ENCODE data around the gene EID2. TPM values are rescaled to one million over a fixed set of nuclear protein-coding genes. Genes with fewer than 3 reads are reported as not detected.

The EID2 gene
- polyA plus RNA-seq, 1 of the 3 experiments (the other 2 are of a cell fraction): 14.1 TPM

GRCh38 chr19:39540333-39540673, 342 bp upstream of the EID2 start:
- H3K79me2 ChIP-seq (ENCODE audit: insufficient read depth): peaks cover 29% of the 10 kb centered on the region
- ChIA-PET POLR2A (no interaction called here), CTCF (interaction anchor here (0.6 to 3.1 kb wide), 9 partner anchors 9 to 132 kb away, joined by 3 to 20 read pairs (median 4); partner anchors contain the start of genes DLL3 and RPS16)
- no peak overlapping the region for H3K27ac ChIP-seq (ENCODE audit: low read depth in 2 of 2, low read length in 1 of 2)
- H3K4me2 ChIP-seq: peak overlapping the region; percentile 9; the same call in 1 of the 2 replicates
- H3K27me3 ChIP-seq (ENCODE audit: insufficient read depth): peaks cover 3% of the 10 kb centered on the region; the same call in 1 of the 2 replicates
- 17% methylated on average over 10 of the region's 10 CpGs for WGBS (ENCODE audit: low lambda C conversion rate)
- no peaks in the 10 kb centered on the region for H3K9me3 ChIP-seq
- peaks cover 7% of the 10 kb centered on the region; the same call in 1 of the 2 replicates for H4K20me1 ChIP-seq (ENCODE audit: insufficient read depth)
- H3K9ac ChIP-seq: no peak overlapping the region; the same call in 1 of the 2 replicates
- peak overlapping the region; percentile 77 to 88; a peak in 3 of 4 replicates for H3K4me3 ChIP-seq (ENCODE audit: low read depth in 2 of 2, low read length in 1 of 2)
- no peaks in the 10 kb centered on the region for H3K9me2 ChIP-seq
- peaks cover 3 to 7% of the 10 kb centered on the region in 2 experiments; a peak in 2 of 4 replicates for H3K4me1 ChIP-seq (ENCODE audit: control insufficient read depth in 1 of 2, insufficient read depth in 2 of 2, low read depth in 1 of 2, low read length in 1 of 2)
- TF ChIP-seq YY1 (IDR thresholded peaks at IDR 0.05; ENCODE audit: low read depth): no peak
- no peak for TF ChIP-seq TEAD4 (IDR thresholded peaks at IDR 0.05; ENCODE audit: borderline replicate concordance, insufficient read depth)
- TF ChIP-seq RXRA (IDR thresholded peaks at IDR 0.05; ENCODE audit: borderline replicate concordance, low read depth): no peak
- TF ChIP-seq NRF1 (IDR thresholded peaks at IDR 0.05; ENCODE audit: low read depth, low read length): no peak
- TF ChIP-seq FOXM1 (IDR thresholded peaks at IDR 0.05; ENCODE audit: low read depth): no peak
- no peak for TF ChIP-seq NFIC (IDR thresholded peaks at IDR 0.05; ENCODE audit: borderline replicate concordance)
- no peak for TF ChIP-seq USF1 (IDR thresholded peaks at IDR 0.05; ENCODE audit: borderline replicate concordance, low read depth)
- TF ChIP-seq RCOR1 (IDR thresholded peaks at IDR 0.05; ENCODE audit: low read length): no peak
- no peak for TF ChIP-seq PBX3 (IDR thresholded peaks at IDR 0.05)
- TF ChIP-seq GABPA (IDR thresholded peaks at IDR 0.05; ENCODE audit: low read depth): no peak
- TF ChIP-seq MXI1 (IDR thresholded peaks at IDR 0.05; ENCODE audit: low read depth, low read length): no peak
- TF ChIP-seq REST (IDR thresholded peaks at IDR 0.05; ENCODE audit: low read depth, low read length): no peak
- TF ChIP-seq MEF2A (IDR thresholded peaks at IDR 0.05; ENCODE audit: borderline replicate concordance, low read depth): no peak
- no peak for TF ChIP-seq EP300 (IDR thresholded peaks at IDR 0.05; ENCODE audit: borderline replicate concordance in 1 of 2, low read depth in 1 of 2, low read length in 1 of 2)
- TF ChIP-seq ELF1 (IDR thresholded peaks at IDR 0.05): no peak
- H2AFZ ChIP-seq (ENCODE audit: low read depth): peak overlapping the region; percentile 75
- H3F3A ChIP-seq (replicated peaks; ENCODE audit: insufficient read depth): no peaks in the 10 kb centered on the region
- no peaks in the 10 kb centered on the region for H3K36me3 ChIP-seq (replicated peaks in 1 of 2; ENCODE audit: control insufficient read depth in 1 of 2, insufficient read depth in 2 of 2, low read length in 1 of 2)
- DNase-seq: no peak
